HFF-Myc (cell line): ENCODE measurements around the gene NEDD1.

Source experiments
- DNase-seq: peaks from one replicate; pipeline ENCODE4 v3.0.0-alpha.2; 2011; ENCODE audit warnings: low read depth; ENCODE audit errors: extremely low read depth
- H3K4me3 ChIP-seq: replicated peaks from 2 replicates; pipeline ENCODE4 v1.5.1; 2011; ENCODE audit warnings: low read depth, mild to moderate bottlenecking, control low read depth, low read length
- CTCF ChIP-seq: IDR thresholded peaks from 2 replicates; pipeline ENCODE4 v1.5.1; 2012; ENCODE audit warnings: mild to moderate bottlenecking, low read depth, low read length, control low read depth; ENCODE audit errors: missing control alignments

The NEDD1 gene

DNA sequence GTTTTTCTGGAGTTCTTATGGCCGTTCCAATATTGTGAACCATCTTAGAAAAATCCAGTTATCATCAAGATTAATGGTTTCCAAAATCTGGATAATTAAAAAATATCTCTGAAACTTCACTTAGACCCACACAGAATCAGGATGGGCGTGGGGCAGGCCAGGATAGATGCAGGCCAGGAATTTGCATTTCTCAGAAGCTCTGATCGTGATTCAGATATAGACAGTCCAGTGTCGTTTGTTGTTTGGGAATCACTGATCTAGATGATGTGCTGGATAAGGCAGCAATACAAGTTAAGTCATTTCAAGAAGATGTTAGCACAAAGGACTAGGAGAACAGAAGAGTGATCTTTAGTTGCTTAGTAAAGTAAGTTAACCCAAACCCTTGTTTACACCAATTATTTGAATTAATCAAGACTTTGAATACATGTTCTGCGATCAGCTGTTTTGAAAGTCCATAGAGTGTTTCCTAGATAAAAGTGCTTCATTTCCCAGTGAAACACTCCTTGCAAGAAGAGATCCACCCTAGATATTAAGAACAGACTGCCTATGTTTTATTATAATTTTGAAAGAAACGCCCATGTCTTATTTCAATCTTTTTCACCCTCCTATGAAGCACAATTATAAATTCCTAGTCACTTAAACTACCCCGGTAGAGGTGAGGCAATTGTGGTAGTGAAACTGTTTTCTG lies 90.9 kb downstream of the NEDD1 start:
- TF ChIP-seq CTCF = no peak
- H3K4me3 ChIP-seq = no peak overlapping the region
- no peak for DNase-seq

DNA sequence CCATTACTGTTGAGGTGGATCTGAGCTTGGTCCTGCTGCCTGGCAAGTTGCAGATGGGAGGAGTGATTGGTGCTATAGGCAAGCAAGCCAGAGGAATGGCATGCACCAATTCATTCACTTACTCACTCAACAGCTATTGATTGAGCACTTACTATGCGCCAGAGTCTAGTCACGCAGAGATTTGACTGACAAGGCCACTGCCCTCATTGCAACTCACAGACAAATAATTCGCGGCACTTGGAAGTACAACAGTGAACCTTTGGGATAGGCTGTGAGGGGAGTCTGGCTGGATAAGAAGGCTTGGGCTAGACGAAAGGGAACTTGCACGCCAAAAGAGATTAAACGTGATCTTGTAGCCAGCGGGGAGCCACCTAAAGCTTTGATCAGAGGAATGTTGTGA lies 96.2 kb downstream of the NEDD1 start:
- no peak for DNase-seq
- TF ChIP-seq CTCF = no peak
- no peak overlapping the region for H3K4me3 ChIP-seq
